Uterus (tissue), 4 donors: Measurements from ENCODE around the gene FTCDNL1. TPM values are rescaled to one million over a fixed set of nuclear protein-coding genes. Genes with fewer than 3 reads are reported as not detected.

ENCODE experiments used
- DNase-seq, 2 donors: peaks; one replicate each; pipeline ENCODE4 v3.0.0-alpha.2; 2019 to 2020
- H3K27ac ChIP-seq, 2 donors: fragments of 200-600 bp; sonication (generic); 1 replicate in 1 of 2; 2 replicates in 1 of 2; pipeline ENCODE4 v1.5.1; 2016 to 2018
- H3K27me3 ChIP-seq, 2 donors: fragments of 200-600 bp; sonication (generic); one replicate each; pipeline ENCODE4 v1.5.1; 2018 to 2019; ENCODE audit warnings: control low read depth in 1 of 2
- H3K36me3 ChIP-seq, 2 donors: fragments of 200-600 bp; sonication (generic); one replicate each; pipeline ENCODE4 v1.5.1; 2019; ENCODE audit warnings: control low read depth in 1 of 2
- H3K4me1 ChIP-seq, 2 donors: fragments of 200-600 bp; sonication (generic); one replicate each; pipeline ENCODE4 v1.5.1; 2018 to 2019; ENCODE audit warnings: control low read depth in 1 of 2
- H3K4me3 ChIP-seq, 2 donors: fragments of 200-600 bp; sonication (generic); 1 replicate in 1 of 2; 2 replicates in 1 of 2; pipeline ENCODE4 v1.5.1; 2018 to 2019; ENCODE audit warnings: mild to moderate bottlenecking in 1 of 2
- H3K9me3 ChIP-seq, 2 donors: fragments of 200-600 bp; sonication (generic); one replicate each; pipeline ENCODE4 v1.5.1; 2019; ENCODE audit warnings: control low read depth in 1 of 2
- CTCF ChIP-seq, 4 experiments: fragments of 200-600 bp in 2 of 4; fragments of 450-650 bp in 2 of 4; sonication (generic) in 2 of 4; IDR thresholded peaks; one replicate each; pipeline ENCODE4 v1.5.1; 2016 to 2019; ENCODE audit warnings: antibody characterized with exemption in 4 of 4, mild to moderate bottlenecking in 2 of 4, moderate library complexity in 1 of 4
- POLR2A ChIP-seq, 2 donors: fragments of 450-650 bp; IDR thresholded peaks; one replicate each; pipeline ENCODE4 v1.6.1; 2016; ENCODE audit warnings: antibody characterized with exemption in 2 of 2, mild to moderate bottlenecking in 1 of 2, moderate library complexity in 1 of 2
- intact Hi-C: fragments of 100-400 bp; cut with DNase I; formaldehyde crosslinking; loops from one replicate; pipeline ENCODE4 v1.15.1; 2023; ENCODE audit warnings: low total_unique reads
- total RNA-seq, 4 donors: library from RNA; depleted of rRNA in 3 of 4; stranded (reverse); fragments of >200 nt in 3 of 4; gene quantifications; one replicate each; pipeline versions ENCODE4 v1.1.0 to v1.2.4, GENCODE V29; 2014 to 2023
- donor health status: DM: yes; HTN: yes; CAD: no.

FTCDNL1 gene
- total RNA-seq, 4 donors from 2014 or later, result 0.29 to 5.8 (median 1.4) TPM; not detected in 1

- TF ChIP-seq CTCF (IDR thresholded peaks at IDR 0.05) (no peak), POLR2A (IDR thresholded peaks at IDR 0.05) (no peak)
- intact Hi-C loops, result no loop called here
Observed at GRCh38 chr2:199868431-199869226, 17.6 kb upstream of the FTCDNL1 start.

DNA sequence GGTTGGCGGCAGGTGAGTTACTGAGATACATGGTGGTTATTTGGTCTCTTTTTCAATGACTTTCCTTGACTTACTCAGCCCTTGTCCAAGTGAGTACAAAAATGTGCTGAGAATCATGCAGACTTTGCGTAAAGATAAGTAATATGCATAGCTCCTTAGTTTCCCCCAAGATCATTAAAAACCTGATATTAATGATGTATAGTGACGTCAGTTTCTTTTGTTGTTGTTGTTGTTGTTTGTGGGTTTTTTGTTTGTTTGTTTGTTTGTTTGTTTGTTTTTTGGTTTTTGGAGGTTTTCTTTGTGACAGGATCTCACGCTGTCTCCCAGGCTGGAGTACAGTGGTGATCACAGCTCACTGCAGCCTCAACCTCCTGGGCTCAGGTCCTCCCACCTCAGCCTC, 14.9 kb upstream of the FTCDNL1 start:
- no peaks in the 10 kb centered on the region for H3K27me3 ChIP-seq
- no peaks in the 10 kb centered on the region for H3K36me3 ChIP-seq
- no peak overlapping the region for H3K27ac ChIP-seq
- no peak overlapping the region for H3K4me3 ChIP-seq
- H3K4me1 ChIP-seq, result no peaks in the 10 kb centered on the region
- no peaks in the 10 kb centered on the region for H3K9me3 ChIP-seq
- DNase-seq, result no peak
- intact Hi-C loops, result no loop called here
- TF ChIP-seq CTCF (IDR thresholded peaks at IDR 0.05) (no peak), POLR2A (IDR thresholded peaks at IDR 0.05) (no peak)

More at GRCh38 chr2:199868431-199869226, 17.6 kb upstream of the FTCDNL1 start:
- DNase-seq, result no peak
- Histone ChIP-seq H3K27me3 (no peaks in the 10 kb centered on the region), H3K4me1 (no peaks in the 10 kb centered on the region), H3K9me3 (no peaks in the 10 kb centered on the region), H3K27ac (no peak overlapping the region), H3K4me3 (no peak overlapping the region), H3K36me3 (no peaks in the 10 kb centered on the region)

GRCh38 chr2:199862788-199863187, 11.8 kb upstream of the FTCDNL1 start:
- Histone ChIP-seq H3K9me3 (no peaks in the 10 kb centered on the region), H3K27me3 (no peaks in the 10 kb centered on the region), H3K4me3 (no peak overlapping the region), H3K36me3 (no peaks in the 10 kb centered on the region), H3K4me1 (no peaks in the 10 kb centered on the region), H3K27ac (no peak overlapping the region)
- TF ChIP-seq CTCF (IDR thresholded peaks at IDR 0.05) (no peak), POLR2A (IDR thresholded peaks at IDR 0.05) (no peak)
- intact Hi-C loops, result no loop called here
- no peak for DNase-seq

DNA sequence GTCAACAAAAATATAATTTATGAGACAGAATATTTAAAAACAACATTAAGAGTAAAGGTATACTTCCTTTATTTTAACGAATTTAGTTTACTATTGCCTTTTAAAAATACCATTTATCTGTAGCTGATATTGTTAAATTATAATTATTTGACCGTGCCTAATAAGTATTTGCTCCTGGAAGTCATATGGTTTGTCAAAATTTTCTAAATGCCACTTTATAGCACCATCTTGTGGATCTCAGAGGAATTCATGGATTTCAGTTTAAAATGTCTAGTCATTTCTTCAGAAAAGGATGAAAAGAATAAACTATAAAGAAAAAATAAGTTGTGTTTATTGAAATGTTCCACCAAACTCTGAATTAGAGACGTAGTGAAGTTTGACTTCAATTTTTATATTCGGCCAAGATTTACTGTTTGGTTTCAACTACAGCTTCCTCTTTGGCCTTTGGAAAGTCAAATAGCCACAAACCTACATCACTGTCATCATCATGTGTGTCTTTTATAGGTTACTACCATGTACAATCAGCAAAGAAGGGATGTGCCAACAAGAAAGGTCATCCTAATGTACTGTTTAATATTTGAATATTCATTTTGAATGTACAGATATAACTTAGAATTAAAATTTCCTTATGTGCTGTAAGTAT, 10.3 kb upstream of the FTCDNL1 start:
- no peak for DNase-seq
- Histone ChIP-seq H3K36me3 (no peaks in the 10 kb centered on the region), H3K4me3 (no peak overlapping the region), H3K4me1 (no peaks in the 10 kb centered on the region), H3K9me3 (no peaks in the 10 kb centered on the region), H3K27me3 (no peaks in the 10 kb centered on the region), H3K27ac (no peak overlapping the region)
- TF ChIP-seq POLR2A (IDR thresholded peaks at IDR 0.05) (no peak), CTCF (IDR thresholded peaks at IDR 0.05) (peak in 1 of 4 experiments; percentile 27)
- intact Hi-C loops, result no loop called here

- Histone ChIP-seq H3K27me3 (no peaks in the 10 kb centered on the region), H3K4me3 (no peak overlapping the region), H3K9me3 (no peaks in the 10 kb centered on the region), H3K36me3 (no peaks in the 10 kb centered on the region), H3K27ac (no peak overlapping the region), H3K4me1 (no peaks in the 10 kb centered on the region)
- TF ChIP-seq POLR2A (IDR thresholded peaks at IDR 0.05) (no peak), CTCF (IDR thresholded peaks at IDR 0.05) (no peak)
- DNase-seq, result no peak
- intact Hi-C loops, result no loop called here
Observed at GRCh38 chr2:199855812-199856211, 4.8 kb upstream of the FTCDNL1 start.
